HG02884 (cell line): ENCODE results near the gene MS4A4A.

Experiments used
- ATAC-seq: cut with Tn5 transposase; IDR thresholded peaks from one replicate; pipeline ENCODE4 v1.9.1; 2021; ENCODE audit warnings: mild to moderate bottlenecking, moderate library complexity; ENCODE audit not compliant: unreplicated experiment

Gene MS4A4A

GRCh38 chr11:60347084-60347797, 66.8 kb downstream of the MS4A4A start:
- ATAC-seq, result peak; percentile 83

GRCh38 chr11:60348116-60348515, 67.7 kb downstream of the MS4A4A start:
- ATAC-seq, result no peak

- ATAC-seq, result no peak
Observed at GRCh38 chr11:60349990-60350389, 69.5 kb downstream of the MS4A4A start.

GRCh38 chr11:60357771-60358170, 77.3 kb downstream of the MS4A4A start:
- ATAC-seq, result no peak
